GM03348 (cell line): ENCODE results near the gene DTX1.
"Not testable (repeated sequence)": the region's sequence is repeated elsewhere in the genome, so short reads cannot be mapped to it uniquely, and the experiment has no call there.

Source experiments
- DNase-seq: peaks from one replicate; pipeline ENCODE4 v3.0.0; 2012; ENCODE audit warnings: low spot score

DTX1 gene

DNA sequence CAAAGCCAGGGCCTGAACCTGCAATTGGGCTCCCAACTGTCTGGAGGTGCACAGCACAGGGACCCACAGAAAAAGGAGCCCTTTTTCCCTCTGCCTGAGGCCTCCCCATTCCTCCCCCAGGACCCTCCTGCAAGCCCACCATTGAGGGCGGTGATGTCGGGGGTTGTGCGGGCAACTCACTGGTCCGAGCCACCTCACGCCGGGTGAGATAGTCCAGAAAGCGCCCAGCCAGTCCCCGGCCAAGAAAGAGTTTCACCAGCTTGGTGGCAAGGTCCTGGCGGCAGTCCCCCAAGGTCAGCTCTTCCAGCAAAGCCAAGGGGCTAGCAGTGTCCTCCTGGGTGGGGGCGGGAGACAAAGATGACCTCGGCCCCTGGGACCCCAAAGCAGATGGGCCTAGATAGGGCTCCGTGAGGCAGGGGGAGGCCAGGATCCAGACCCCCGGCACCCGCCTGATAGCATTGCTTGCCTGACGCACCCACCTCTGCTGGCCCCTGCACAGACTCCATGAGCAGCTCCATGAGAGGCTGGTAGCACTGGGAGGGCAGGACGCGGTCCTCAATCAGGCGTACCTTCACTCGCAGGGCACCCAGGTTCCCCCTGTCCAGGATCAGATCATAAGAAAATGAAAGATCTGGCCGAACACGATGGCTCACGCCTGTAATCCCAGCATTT is 59.1 kb downstream of the DTX1 start:
- no peak for DNase-seq

DNA sequence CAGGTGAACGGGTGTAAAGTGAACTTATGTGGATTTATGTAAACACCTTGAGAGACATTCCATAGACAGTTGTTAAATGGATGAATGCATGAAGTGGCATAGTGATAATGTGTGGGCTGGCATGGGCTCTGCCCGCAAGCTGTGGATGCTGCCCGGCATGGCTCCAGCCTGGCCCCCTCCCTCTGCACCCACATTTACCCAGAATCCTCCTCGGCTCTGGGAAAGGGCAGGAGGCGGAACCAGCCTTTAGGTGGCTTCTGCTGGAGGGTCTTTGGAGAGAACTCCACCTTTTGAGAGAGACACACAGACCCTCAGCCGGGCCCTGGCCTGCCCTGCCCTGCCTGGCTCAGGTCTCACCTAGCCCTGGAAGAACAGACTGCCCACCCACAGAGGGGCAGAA is 60.3 kb downstream of the DTX1 start:
- DNase-seq, result no peak

DNA sequence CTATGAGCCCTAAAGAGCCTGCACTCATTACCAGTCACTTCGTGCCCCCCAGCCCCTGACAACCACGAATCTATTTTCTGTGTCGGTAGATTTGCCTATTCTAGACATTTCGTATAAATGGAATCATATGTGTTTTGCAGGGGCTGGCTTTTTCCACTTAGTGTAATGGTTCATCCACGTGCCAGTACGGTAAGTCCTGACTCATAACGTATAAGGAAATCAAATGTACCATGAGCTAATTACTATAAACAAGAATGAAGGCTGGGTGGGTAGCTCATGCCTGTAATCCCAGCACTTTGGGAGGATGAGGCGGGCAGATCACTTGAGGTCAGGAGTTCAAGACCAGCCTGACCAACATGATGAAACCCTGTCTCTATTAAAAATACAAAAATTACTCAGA is 61.2 kb downstream of the DTX1 start:
- DNase-seq, result not testable (repeated sequence)

- DNase-seq, result no peak
These were observed 61.6 kb downstream of the DTX1 start for GRCh38 chr12:113118142-113118541.

- no peak for DNase-seq
These were observed 63.6 kb downstream of the DTX1 start for GRCh38 chr12:113119980-113120669.

DNA sequence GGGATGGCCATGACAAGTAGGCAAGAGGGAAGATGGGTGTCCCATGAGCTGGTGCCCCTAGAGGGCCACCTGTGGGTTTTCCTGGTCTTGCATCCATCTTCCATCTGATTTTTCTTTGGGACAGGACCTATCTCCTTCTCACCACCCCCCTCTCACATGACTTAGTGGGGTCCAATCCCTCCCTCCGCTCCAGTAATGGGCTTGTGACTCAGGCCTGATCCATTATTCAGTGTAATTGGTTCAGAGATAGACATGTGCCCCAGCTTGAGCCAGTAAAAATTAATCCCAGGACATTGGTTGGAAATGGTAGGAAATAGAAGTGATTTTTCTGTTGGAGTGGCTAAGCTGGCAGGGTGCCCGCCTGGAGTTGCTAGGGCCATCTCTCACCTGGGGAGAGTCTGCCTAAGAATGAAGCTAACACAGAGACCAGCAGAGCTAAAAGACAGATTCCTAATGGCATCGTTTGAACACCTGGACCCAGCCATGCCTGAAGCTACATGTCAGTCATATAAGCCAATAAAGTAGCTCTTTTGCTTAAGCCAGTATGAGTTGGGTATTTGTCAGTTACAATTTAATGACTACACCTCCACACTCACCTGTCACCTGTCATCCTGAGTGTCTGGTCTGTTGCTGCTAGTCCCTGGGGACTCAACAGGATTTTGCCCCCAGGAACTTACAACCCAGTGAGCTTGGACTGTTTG is 64.3 kb downstream of the DTX1 start:
- no peak for DNase-seq

DNA sequence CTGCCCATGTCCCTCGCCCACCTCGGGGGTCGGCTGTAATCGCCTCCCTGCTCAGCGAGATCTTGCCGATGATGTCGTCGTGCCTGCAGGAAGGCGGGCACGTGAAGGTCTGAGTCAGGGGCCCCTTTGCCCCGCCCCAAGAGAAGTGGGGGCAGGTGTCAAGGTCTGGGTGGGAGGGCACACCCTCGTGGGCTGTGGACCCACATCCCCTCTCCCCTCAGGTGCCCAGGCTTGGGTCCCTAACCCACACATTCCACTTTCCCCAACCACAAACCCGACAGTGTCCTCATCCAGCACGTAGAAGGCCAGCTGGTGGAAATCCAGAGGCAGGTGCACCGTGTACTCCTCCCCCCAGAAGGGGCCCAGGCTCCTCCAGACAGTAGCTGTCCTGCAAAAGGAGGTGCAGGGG is 71.3 kb downstream of the DTX1 start:
- DNase-seq, result no peak

- DNase-seq, result no peak
These were observed 72.5 kb downstream of the DTX1 start for GRCh38 chr12:113128802-113129663.

- DNase-seq, result no peak
These were observed 73.3 kb downstream of the DTX1 start for GRCh38 chr12:113129664-113130456.

GRCh38 chr12:113130457-113131135 is 74.1 kb downstream of the DTX1 start:
- no peak for DNase-seq

DNA sequence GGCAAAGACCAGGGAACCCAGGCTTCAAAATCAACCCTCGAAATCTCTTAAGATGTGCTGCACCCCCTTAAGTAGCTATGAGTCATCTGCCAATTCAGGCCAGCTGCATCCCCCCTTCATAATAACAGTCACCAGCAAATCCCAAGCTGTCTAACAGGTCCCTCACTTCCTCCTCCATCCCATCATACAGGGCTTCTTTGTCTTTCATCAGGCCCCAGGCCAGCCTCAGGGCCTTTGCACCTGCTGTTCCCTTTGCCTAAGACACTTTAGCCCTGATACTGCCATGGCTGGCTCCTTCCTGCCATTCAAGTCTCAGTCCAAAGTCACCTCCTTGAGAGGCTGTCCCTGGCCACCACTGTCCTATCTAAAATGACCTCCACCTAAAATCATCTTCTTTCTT is 75.0 kb downstream of the DTX1 start:
- no peak for DNase-seq

DNA sequence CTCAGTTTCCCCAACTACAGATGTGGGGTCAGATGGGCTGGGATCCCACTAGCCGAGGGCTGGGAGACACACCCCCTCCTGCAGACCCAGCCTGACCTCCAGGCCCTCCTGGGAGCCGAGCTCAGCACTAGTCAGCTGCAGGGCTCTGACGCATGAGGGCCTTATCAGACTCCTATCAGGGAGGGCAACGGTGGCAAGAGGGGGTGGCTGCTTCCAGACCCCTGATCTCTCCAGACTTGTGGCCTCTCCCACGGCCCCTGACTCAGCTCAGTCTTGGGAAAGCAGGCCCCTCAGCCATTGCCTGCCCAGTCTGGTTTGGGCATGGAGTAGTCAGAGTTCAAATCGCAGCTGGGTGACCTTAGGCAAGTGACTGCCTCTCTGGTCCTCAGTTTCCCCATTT is 76.5 kb downstream of the DTX1 start:
- DNase-seq, result no peak

- no peak for DNase-seq
These were observed 77.1 kb downstream of the DTX1 start for GRCh38 chr12:113133666-113134065.

DNA sequence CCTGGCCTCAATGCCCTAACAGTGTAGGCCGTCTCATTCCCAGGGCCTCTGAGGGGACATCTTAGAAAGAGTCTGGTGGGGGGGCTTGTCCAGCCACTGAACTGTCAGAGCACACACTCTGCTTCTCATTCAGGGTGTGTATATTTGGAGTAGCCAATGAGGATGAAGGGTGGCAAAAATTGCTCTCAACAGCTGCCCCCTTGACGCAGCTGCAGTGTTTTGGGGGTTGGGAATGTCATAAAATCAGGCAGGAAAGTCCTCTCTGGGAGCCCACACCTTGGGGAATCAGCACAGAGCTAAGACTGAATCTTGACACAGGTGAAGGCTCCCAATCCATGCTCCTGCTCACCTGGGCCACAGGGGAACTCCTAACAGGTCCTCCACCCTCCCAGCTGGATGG is 77.5 kb downstream of the DTX1 start:
- no peak for DNase-seq

DNA sequence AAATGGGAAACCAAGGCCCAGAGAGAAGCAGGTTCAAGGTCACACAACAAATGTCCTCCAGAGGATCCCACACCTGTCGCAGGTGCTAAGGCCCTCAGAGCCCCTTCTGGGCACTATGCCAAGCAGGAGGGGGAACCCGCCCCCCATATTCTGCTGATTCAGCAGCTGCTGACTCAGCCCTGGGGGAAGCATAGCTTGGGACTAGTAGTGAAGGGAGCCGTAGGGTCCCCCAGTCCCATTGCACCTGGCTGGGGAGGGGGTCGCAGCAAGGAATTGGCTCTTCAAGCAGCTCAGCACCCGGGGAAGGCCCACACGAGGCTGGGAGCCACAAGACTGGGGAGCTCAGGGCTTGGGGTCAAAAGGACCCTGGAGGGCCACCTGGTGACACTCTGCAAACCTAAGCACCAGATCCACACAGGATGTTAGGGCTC is 78.0 kb downstream of the DTX1 start:
- no peak for DNase-seq

GRCh38 chr12:113135178-113136127 is 78.9 kb downstream of the DTX1 start, which contains the start of gene RASAL1:
Gene RASAL1 (minus strand): TSS chr12:113135761. CDS start chr12:113135462, 299 bp downstream.
- DNase-seq, result no peak

DNA sequence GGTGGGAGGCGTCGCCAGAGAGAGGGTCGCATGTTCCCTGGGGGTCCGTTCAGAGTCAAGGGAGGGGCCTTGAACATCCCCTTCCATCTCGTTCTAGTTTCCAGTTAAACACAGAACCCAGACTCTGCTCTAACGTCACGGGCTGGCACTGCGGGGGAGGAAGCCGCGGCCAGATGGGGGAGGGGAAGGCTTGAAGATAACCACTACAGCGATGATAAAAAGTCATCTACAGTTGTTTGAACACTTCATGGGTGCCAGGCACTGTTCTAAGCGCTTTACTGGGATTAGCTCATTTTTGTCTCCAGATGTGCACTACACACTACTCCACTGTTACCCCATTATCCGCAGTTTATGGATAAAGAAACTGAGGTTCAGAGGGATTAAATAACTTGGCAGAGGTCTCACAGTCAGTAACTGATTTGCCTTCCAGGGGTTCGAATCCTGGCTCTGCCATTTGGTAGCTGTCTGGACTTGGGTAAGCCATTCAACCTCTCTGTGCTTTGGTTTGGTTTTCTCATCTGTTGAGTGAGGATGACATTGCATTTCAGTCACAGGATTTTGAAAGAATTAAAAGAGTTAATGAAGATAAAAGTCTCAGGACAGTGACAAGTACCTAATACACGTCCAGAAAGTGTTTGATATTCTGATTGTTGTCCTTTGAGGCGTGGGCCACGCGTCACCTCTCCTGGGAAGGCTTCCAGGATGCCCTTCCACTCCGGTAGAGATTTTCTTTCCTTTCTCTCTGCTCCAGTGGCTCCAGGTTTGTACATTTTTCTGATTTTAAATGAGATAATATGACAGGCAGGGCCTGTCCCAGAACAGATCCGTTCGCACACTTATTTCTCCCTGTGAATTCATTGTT is 79.8 kb downstream of the DTX1 start:
- DNase-seq, result no peak

- DNase-seq, result no peak
These were observed 80.5 kb downstream of the DTX1 start for GRCh38 chr12:113136990-113137511.
